ENCODE data around the gene TSSK1B.

Gene TSSK1B

GRCh38 chr5:113394658-113395057, 40.1 kb downstream of the TSSK1B start:
- WGBS, 2 donors (ENCODE audit: extremely low coverage in 2 of 2, insufficient read length in 2 of 2, insufficient replicate concordance in 1 of 2), result no CpG with 5 or more reads among the region's 2 CpGs
- no peak overlapping the region for H2BK5ac ChIP-seq (ENCODE audit: low read length)
- H3K79me1 ChIP-seq (ENCODE audit: low read depth, low read length), result no peaks in the 10 kb centered on the region
- H3K4me3 ChIP-seq (ENCODE audit: low read length in 2 of 2), result no peak overlapping the region
- no peaks in the 10 kb centered on the region for H3K27me3 ChIP-seq (ENCODE audit: control insufficient read depth in 3 of 3, insufficient read depth in 3 of 3, low read depth in 1 of 3, low read length in 3 of 3)
- no peak for DNase-seq (ENCODE audit: low spot score)
- no peak overlapping the region for H3K27ac ChIP-seq (replicated peaks; ENCODE audit: low read length)
- no peak overlapping the region for H2BK120ac ChIP-seq (ENCODE audit: low read depth, low read length)
- no peaks in the 10 kb centered on the region for H3K36me3 ChIP-seq (replicated peaks in 1 of 2; ENCODE audit: control insufficient read depth in 2 of 2, insufficient read depth in 2 of 2, low read length in 2 of 2)
- H3K9ac ChIP-seq (ENCODE audit: low read depth, low read length, poor library complexity), result no peak overlapping the region
- no peaks in the 10 kb centered on the region for H3K9me3 ChIP-seq (replicated peaks in 1 of 2; ENCODE audit: control insufficient read depth in 2 of 2, insufficient read depth in 1 of 2, low read depth in 1 of 2, low read length in 2 of 2)
- no peaks in the 10 kb centered on the region for H3K4me1 ChIP-seq (ENCODE audit: control insufficient read depth in 2 of 2, insufficient read depth in 1 of 2, low read depth in 1 of 2, low read length in 2 of 2)
- no peak overlapping the region for H3K18ac ChIP-seq (ENCODE audit: low read length)
- H3K4ac ChIP-seq (ENCODE audit: low read length), result no peak overlapping the region
- H2BK12ac ChIP-seq (ENCODE audit: low read length), result no peak overlapping the region
- no peak overlapping the region for H4K91ac ChIP-seq (ENCODE audit: low read depth, low read length, poor library complexity)
- H2AFZ ChIP-seq (ENCODE audit: low read length), result no peak overlapping the region
- H2BK15ac ChIP-seq (ENCODE audit: low read length), result no peak overlapping the region
- H3K4me2 ChIP-seq (ENCODE audit: insufficient read depth, low read length, poor library complexity, severe bottlenecking), result no peak overlapping the region
- no peak overlapping the region for H2AK5ac ChIP-seq (ENCODE audit: low read depth, low read length)
- no peak overlapping the region for H3K14ac ChIP-seq (ENCODE audit: low read length)
- no peak overlapping the region for H4K8ac ChIP-seq (ENCODE audit: low read depth, low read length)
- no peak overlapping the region for H3K23ac ChIP-seq (ENCODE audit: low read depth, low read length, poor library complexity)

GRCh38 chr5:113390224-113390623, 44.6 kb downstream of the TSSK1B start:
- WGBS, 2 donors (ENCODE audit: extremely low coverage in 2 of 2, insufficient read length in 2 of 2, insufficient replicate concordance in 1 of 2), result no CpG with 5 or more reads among the region's 1 CpG
- Histone ChIP-seq H3K27me3 (ENCODE audit: control insufficient read depth in 3 of 3, insufficient read depth in 3 of 3, low read depth in 1 of 3, low read length in 3 of 3) (no peaks in the 10 kb centered on the region), H2AK5ac (ENCODE audit: low read depth, low read length) (no peak overlapping the region), H3K36me3 (replicated peaks in 1 of 2; ENCODE audit: control insufficient read depth in 2 of 2, insufficient read depth in 2 of 2, low read length in 2 of 2) (no peaks in the 10 kb centered on the region), H3K9ac (ENCODE audit: low read depth, low read length, poor library complexity) (no peak overlapping the region), H3K18ac (ENCODE audit: low read length) (no peak overlapping the region), H2BK5ac (ENCODE audit: low read length) (no peak overlapping the region), H3K4me2 (ENCODE audit: insufficient read depth, low read length, poor library complexity, severe bottlenecking) (no peak overlapping the region), H3K27ac (replicated peaks; ENCODE audit: low read length) (no peak overlapping the region), H4K91ac (ENCODE audit: low read depth, low read length, poor library complexity) (no peak overlapping the region), H3K14ac (ENCODE audit: low read length) (no peak overlapping the region), H3K23ac (ENCODE audit: low read depth, low read length, poor library complexity) (no peak overlapping the region), H2BK15ac (ENCODE audit: low read length) (no peak overlapping the region), H2BK120ac (ENCODE audit: low read depth, low read length) (no peak overlapping the region), H3K4me1 (ENCODE audit: control insufficient read depth in 2 of 2, insufficient read depth in 1 of 2, low read depth in 1 of 2, low read length in 2 of 2) (peaks cover 0 to 3% of the 10 kb centered on the region in 2 donors), H4K8ac (ENCODE audit: low read depth, low read length) (no peak overlapping the region), H3K4me3 (ENCODE audit: low read length in 2 of 2) (no peak overlapping the region), H3K9me3 (replicated peaks in 1 of 2; ENCODE audit: control insufficient read depth in 2 of 2, insufficient read depth in 1 of 2, low read depth in 1 of 2, low read length in 2 of 2) (peaks cover 0 to 2% of the 10 kb centered on the region in 2 donors), H2BK12ac (ENCODE audit: low read length) (no peak overlapping the region), H3K4ac (ENCODE audit: low read length) (no peak overlapping the region), H3K79me1 (ENCODE audit: low read depth, low read length) (no peaks in the 10 kb centered on the region), H2AFZ (ENCODE audit: low read length) (no peak overlapping the region)
- no peak for DNase-seq (ENCODE audit: low spot score)

- Histone ChIP-seq H3K27me3 (ENCODE audit: control insufficient read depth in 3 of 3, insufficient read depth in 3 of 3, low read depth in 1 of 3, low read length in 3 of 3) (no peaks in the 10 kb centered on the region), H3K36me3 (replicated peaks in 1 of 2; ENCODE audit: control insufficient read depth in 2 of 2, insufficient read depth in 2 of 2, low read length in 2 of 2) (no peaks in the 10 kb centered on the region), H2BK5ac (ENCODE audit: low read length) (no peak overlapping the region), H3K4me1 (ENCODE audit: control insufficient read depth in 2 of 2, insufficient read depth in 1 of 2, low read depth in 1 of 2, low read length in 2 of 2) (peaks cover 0 to 6% of the 10 kb centered on the region in 2 donors), H2BK120ac (ENCODE audit: low read depth, low read length) (no peak overlapping the region), H3K4me2 (ENCODE audit: insufficient read depth, low read length, poor library complexity, severe bottlenecking) (no peak overlapping the region), H2BK12ac (ENCODE audit: low read length) (no peak overlapping the region), H3K9me3 (replicated peaks in 1 of 2; ENCODE audit: control insufficient read depth in 2 of 2, insufficient read depth in 1 of 2, low read depth in 1 of 2, low read length in 2 of 2) (peaks cover 0 to 2% of the 10 kb centered on the region in 2 donors), H3K4ac (ENCODE audit: low read length) (no peak overlapping the region), H3K4me3 (ENCODE audit: low read length in 2 of 2) (no peak overlapping the region), H2AFZ (ENCODE audit: low read length) (no peak overlapping the region), H4K8ac (ENCODE audit: low read depth, low read length) (no peak overlapping the region), H3K14ac (ENCODE audit: low read length) (no peak overlapping the region), H3K9ac (ENCODE audit: low read depth, low read length, poor library complexity) (no peak overlapping the region), H3K23ac (ENCODE audit: low read depth, low read length, poor library complexity) (no peak overlapping the region), H4K91ac (ENCODE audit: low read depth, low read length, poor library complexity) (no peak overlapping the region), H3K18ac (ENCODE audit: low read length) (no peak overlapping the region), H2BK15ac (ENCODE audit: low read length) (no peak overlapping the region), H3K27ac (replicated peaks; ENCODE audit: low read length) (no peak overlapping the region), H2AK5ac (ENCODE audit: low read depth, low read length) (no peak overlapping the region), H3K79me1 (ENCODE audit: low read depth, low read length) (no peaks in the 10 kb centered on the region)
- DNase-seq (ENCODE audit: low spot score), result no peak
- no CpG with 5 or more reads among the region's 4 CpGs for WGBS, 2 donors (ENCODE audit: extremely low coverage in 2 of 2, insufficient read length in 2 of 2, insufficient replicate concordance in 1 of 2)
Measured at GRCh38 chr5:113389116-113389515, 45.7 kb downstream of the TSSK1B start.

- Histone ChIP-seq H4K91ac (ENCODE audit: low read depth, low read length, poor library complexity) (no peak overlapping the region), H3K27ac (replicated peaks; ENCODE audit: low read length) (no peak overlapping the region), H2BK120ac (ENCODE audit: low read depth, low read length) (no peak overlapping the region), H3K27me3 (ENCODE audit: control insufficient read depth in 3 of 3, insufficient read depth in 3 of 3, low read depth in 1 of 3, low read length in 3 of 3) (no peaks in the 10 kb centered on the region), H3K36me3 (replicated peaks in 1 of 2; ENCODE audit: control insufficient read depth in 2 of 2, insufficient read depth in 2 of 2, low read length in 2 of 2) (no peaks in the 10 kb centered on the region), H3K4me2 (ENCODE audit: insufficient read depth, low read length, poor library complexity, severe bottlenecking) (no peak overlapping the region), H2AK5ac (ENCODE audit: low read depth, low read length) (no peak overlapping the region), H2AFZ (ENCODE audit: low read length) (no peak overlapping the region), H3K14ac (ENCODE audit: low read length) (no peak overlapping the region), H3K9ac (ENCODE audit: low read depth, low read length, poor library complexity) (no peak overlapping the region), H2BK5ac (ENCODE audit: low read length) (no peak overlapping the region), H3K23ac (ENCODE audit: low read depth, low read length, poor library complexity) (no peak overlapping the region), H3K79me1 (ENCODE audit: low read depth, low read length) (no peaks in the 10 kb centered on the region), H2BK12ac (ENCODE audit: low read length) (no peak overlapping the region), H3K18ac (ENCODE audit: low read length) (no peak overlapping the region), H4K8ac (ENCODE audit: low read depth, low read length) (no peak overlapping the region), H3K4ac (ENCODE audit: low read length) (no peak overlapping the region), H2BK15ac (ENCODE audit: low read length) (no peak overlapping the region), H3K9me3 (replicated peaks in 1 of 2; ENCODE audit: control insufficient read depth in 2 of 2, insufficient read depth in 1 of 2, low read depth in 1 of 2, low read length in 2 of 2) (peaks cover 0 to 2% of the 10 kb centered on the region in 2 donors), H3K4me3 (ENCODE audit: low read length in 2 of 2) (no peak overlapping the region), H3K4me1 (ENCODE audit: control insufficient read depth in 2 of 2, insufficient read depth in 1 of 2, low read depth in 1 of 2, low read length in 2 of 2) (peaks cover 0 to 6% of the 10 kb centered on the region in 2 donors)
- no peak for DNase-seq (ENCODE audit: low spot score)
- WGBS, 2 donors (ENCODE audit: extremely low coverage in 2 of 2, insufficient read length in 2 of 2, insufficient replicate concordance in 1 of 2), result no CpG with 5 or more reads among the region's 2 CpGs
Measured at GRCh38 chr5:113387844-113388243, 46.9 kb downstream of the TSSK1B start.

Measured in neuronal stem cell (in vitro differentiated cells).